H9 (cell line): ENCODE data around the gene NTSR1. TPM values are rescaled to one million over a fixed set of nuclear protein-coding genes. Genes with fewer than 3 reads are reported as not detected.

Experiments used
- DNase-seq: peaks from one replicate; pipeline ENCODE4 v3.0.0-alpha.2; 2017
- H2AFZ ChIP-seq: one replicate; pipeline ENCODE4 v1.6.1; 2013; ENCODE audit warnings: mild to moderate bottlenecking, low read length, control low read depth, moderate library complexity
- H2AK5ac ChIP-seq: 2 replicates; pipeline ENCODE4 v1.6.1; 2013; ENCODE audit warnings: low read length, control low read depth, mixed read lengths; ENCODE audit not compliant: insufficient read length
- H2BK120ac ChIP-seq: one replicate; pipeline ENCODE4 v1.6.1; 2013; ENCODE audit warnings: low read depth, mild to moderate bottlenecking, low read length, control low read depth, inconsistent platforms; ENCODE audit not compliant: poor library complexity, severe bottlenecking
- H2BK12ac ChIP-seq: 2 replicates; pipeline ENCODE4 v1.6.1; 2013; ENCODE audit warnings: low read length, control low read depth, mixed read lengths, low read depth; ENCODE audit not compliant: insufficient read length
- H2BK15ac ChIP-seq: 2 replicates; pipeline ENCODE4 v1.6.1; 2013; ENCODE audit warnings: low read depth, low read length, control low read depth
- H2BK20ac ChIP-seq: one replicate; pipeline ENCODE4 v1.6.1; 2013; ENCODE audit warnings: low read depth, mild to moderate bottlenecking, low read length, control low read depth, inconsistent platforms; ENCODE audit not compliant: poor library complexity, severe bottlenecking
- H2BK5ac ChIP-seq: 2 replicates; pipeline ENCODE4 v1.6.1; 2013; ENCODE audit warnings: low read length, control low read depth, mixed read lengths; ENCODE audit not compliant: insufficient read length
- H3K14ac ChIP-seq: 2 replicates; pipeline ENCODE4 v1.6.1; 2013; ENCODE audit warnings: low read length, control low read depth; ENCODE audit not compliant: insufficient read depth
- H3K18ac ChIP-seq: 2 replicates; pipeline ENCODE4 v1.6.1; 2013; ENCODE audit warnings: low read depth, mild to moderate bottlenecking, mixed read lengths, low read length, control low read depth; ENCODE audit not compliant: insufficient read length
- H3K23ac ChIP-seq: 2 replicates; pipeline ENCODE4 v1.6.1; 2013; ENCODE audit warnings: low read length, control low read depth, mixed read lengths, low read depth; ENCODE audit not compliant: insufficient read length
- H3K23me2 ChIP-seq: 2 replicates; pipeline ENCODE4 v1.6.1; 2013; ENCODE audit warnings: low read depth, mild to moderate bottlenecking, mixed read lengths, low read length, control low read depth; ENCODE audit not compliant: insufficient read length, poor library complexity, severe bottlenecking
- H3K27ac ChIP-seq: 2 replicates; pipeline ENCODE4 v1.5.1; 2013; ENCODE audit warnings: low read length, control low read depth, mixed read lengths, low read depth; ENCODE audit not compliant: insufficient read length
- H3K27me3 ChIP-seq: 2 replicates; pipeline ENCODE4 v1.6.1; 2013; ENCODE audit warnings: low read length, control low read depth, inconsistent platforms; ENCODE audit not compliant: insufficient read depth
- H3K4ac ChIP-seq: 2 replicates; pipeline ENCODE4 v1.6.1; 2013; ENCODE audit warnings: low read depth, mild to moderate bottlenecking, control low read depth, inconsistent platforms, low read length, moderate library complexity
- H3K4me1 ChIP-seq: 2 replicates; pipeline ENCODE4 v1.6.1; 2013; ENCODE audit warnings: low read length, control low read depth, inconsistent platforms; ENCODE audit not compliant: insufficient read depth
- H3K4me2 ChIP-seq: 2 replicates; pipeline ENCODE4 v1.6.1; 2013; ENCODE audit warnings: low read length, control low read depth, mixed read lengths; ENCODE audit not compliant: insufficient read length, insufficient read depth
- H3K56ac ChIP-seq: 2 replicates; pipeline ENCODE4 v1.6.1; 2013; ENCODE audit warnings: low read depth, mild to moderate bottlenecking, mixed read lengths, low read length, control low read depth; ENCODE audit not compliant: insufficient read length
- H3K79me1 ChIP-seq: 2 replicates; pipeline ENCODE4 v1.6.1; 2013; ENCODE audit warnings: low read depth, mild to moderate bottlenecking, moderate library complexity, low read length, control low read depth, inconsistent platforms; ENCODE audit not compliant: insufficient read depth, poor library complexity, severe bottlenecking
- H3K79me2 ChIP-seq: 2 replicates; pipeline ENCODE4 v1.6.1; 2013; ENCODE audit warnings: low read length, control low read depth, inconsistent platforms; ENCODE audit not compliant: insufficient read depth
- H3K9ac ChIP-seq: 2 replicates; pipeline ENCODE4 v1.6.1; 2013; ENCODE audit warnings: low read length, control low read depth, mixed read lengths; ENCODE audit not compliant: insufficient read length; ENCODE audit errors: extremely low read depth
- H3K9me3 ChIP-seq: one replicate; pipeline ENCODE4 v1.6.1; 2013; ENCODE audit warnings: low read depth, low read length, inconsistent platforms; ENCODE audit not compliant: control insufficient read depth
- H3T11ph ChIP-seq: one replicate; pipeline ENCODE4 v1.6.1; 2013; ENCODE audit warnings: mild to moderate bottlenecking, low read length, control low read depth, inconsistent platforms
- H4K20me1 ChIP-seq: one replicate; pipeline ENCODE4 v1.6.1; 2013; ENCODE audit not compliant: control insufficient read depth, insufficient read length, insufficient read depth
- H4K5ac ChIP-seq: 2 replicates; pipeline ENCODE4 v1.6.1; 2013; ENCODE audit warnings: low read depth, mild to moderate bottlenecking, mixed read lengths, low read length, control low read depth; ENCODE audit not compliant: insufficient read length
- H4K8ac ChIP-seq: replicated peaks from 2 replicates; pipeline ENCODE4 v1.6.1; 2013; ENCODE audit warnings: low read length, control low read depth, mixed read lengths, low read depth; ENCODE audit not compliant: insufficient read length
- H4K91ac ChIP-seq: 2 replicates; pipeline ENCODE4 v1.6.1; 2013; ENCODE audit warnings: low read depth, mild to moderate bottlenecking, moderate library complexity, mixed read lengths, low read length, control low read depth; ENCODE audit not compliant: insufficient read length
- H3K27ac Mint-ChIP-seq, 3 experiments: 2 replicates in 2 of 3; 3 replicates in 1 of 3; pipeline ENCODE4 v1.8.0; 2020 to 2021; ENCODE audit warnings: mixed read lengths in 3 of 3, mild to moderate bottlenecking in 1 of 3, moderate library complexity in 1 of 3
- H3K27me3 Mint-ChIP-seq: 2 replicates; pipeline ENCODE4 v1.8.0; 2021; ENCODE audit warnings: low read depth, mild to moderate bottlenecking, moderate library complexity, mixed read lengths
- H3K36me3 Mint-ChIP-seq, 3 experiments: 2 replicates in 2 of 3; 3 replicates in 1 of 3; pipeline ENCODE4 v1.8.0; 2020 to 2021; ENCODE audit warnings: low read depth in 3 of 3, mixed read lengths in 3 of 3; ENCODE audit not compliant: insufficient read depth in 1 of 3
- H3K4me1 Mint-ChIP-seq, 2 experiments: 2 replicates each; pipeline ENCODE4 v1.8.0; 2020; ENCODE audit warnings: mixed read lengths in 2 of 2
- H3K4me3 Mint-ChIP-seq, 2 experiments: 2 replicates in 1 of 2; 3 replicates in 1 of 2; pipeline ENCODE4 v1.8.0; 2020 to 2021; ENCODE audit warnings: mild to moderate bottlenecking in 2 of 2, mixed read lengths in 2 of 2, moderate library complexity in 1 of 2
- H3K9me3 Mint-ChIP-seq, 2 experiments: 2 replicates in 1 of 2; 3 replicates in 1 of 2; pipeline ENCODE4 v1.8.0; 2020; ENCODE audit warnings: mild to moderate bottlenecking in 2 of 2, mixed read lengths in 2 of 2, moderate library complexity in 1 of 2
- WGBS: extraction: QIAGEN DNeasy Blood & Tissue Kit; methylation state at CpG from one replicate; pipeline ENCODE4 v1.1.7; 2013; ENCODE audit warnings: missing lambda C conversion rate, low lambda C conversion rate, mixed read lengths; ENCODE audit not compliant: insufficient read length; ENCODE audit errors: extremely low coverage; 5-methylcytosine and 5-hydroxymethylcytosine counted together
- total RNA-seq: library from RNA; stranded (reverse); gene quantifications from 2 replicates; pipeline ENCODE4 v1.2.1, GENCODE V29; 2021
- TF ChIP-seq, protein P1 (sequence below): fragments of 200-600 bp; sonication (generic); conservative IDR thresholded peaks from 3 replicates; pipeline ENCODE4 v1.8.0; 2021; ENCODE audit warnings: antibody characterized with exemption, mild to moderate bottlenecking

NTSR1 gene
- total RNA-seq, 1 experiment from 2014 or later = 0.11 TPM

DNA sequence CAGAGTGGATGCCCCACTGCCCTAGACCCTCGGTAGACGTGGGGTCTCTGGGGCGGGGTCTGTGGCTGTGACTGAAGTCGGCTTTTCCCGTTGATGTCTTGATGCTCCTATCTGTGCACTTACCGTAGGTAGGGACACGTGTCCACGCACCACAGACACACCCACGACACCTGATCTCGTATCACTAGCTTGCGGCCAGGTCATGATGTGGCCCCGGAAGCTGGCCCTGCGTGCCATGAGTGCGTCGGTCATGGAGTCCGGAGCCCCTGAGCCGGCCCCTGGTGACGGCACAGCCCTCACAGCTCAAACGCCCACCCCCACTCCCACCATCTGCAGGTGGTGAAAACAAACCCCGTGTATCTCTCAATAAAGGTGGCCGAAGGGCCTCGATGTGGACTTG lies 53.7 kb downstream of the NTSR1 start:
- H3K4me2 ChIP-seq = no peak overlapping the region
- Mint-ChIP-seq H3K27me3 (peaks cover 12% of the 10 kb centered on the region), H3K9me3 (no peaks in the 10 kb centered on the region; a peak in 1 of 5 replicates), H3K36me3 (no peaks in the 10 kb centered on the region), H3K4me3 (no peak overlapping the region), H3K27ac (no peak overlapping the region), H3K4me1 (peaks cover 0 to 6% of the 10 kb centered on the region in 2 experiments; a peak in 1 of 4 replicates)
- WGBS = no CpG with 5 or more reads among the region's 22 CpGs
- no peak overlapping the region for H3K27ac ChIP-seq
- no peaks in the 10 kb centered on the region for H3K27me3 ChIP-seq
- H3K4ac ChIP-seq = no peak overlapping the region
- no peaks in the 10 kb centered on the region for H3K4me1 ChIP-seq
- no peak overlapping the region for H2BK120ac ChIP-seq
- H4K20me1 ChIP-seq = no peaks in the 10 kb centered on the region
- H2BK12ac ChIP-seq = no peak overlapping the region
- no peak overlapping the region for H2BK5ac ChIP-seq
- no peaks in the 10 kb centered on the region for H3K9me3 ChIP-seq
- H3K23ac ChIP-seq = no peak overlapping the region
- H2AFZ ChIP-seq = no peak overlapping the region
- no peak overlapping the region for H2AK5ac ChIP-seq
- no peak overlapping the region for H3T11ph ChIP-seq
- no peak overlapping the region for H3K14ac ChIP-seq
- no peaks in the 10 kb centered on the region for H3K79me2 ChIP-seq
- H3K23me2 ChIP-seq = no peaks in the 10 kb centered on the region
- no peak overlapping the region for H2BK15ac ChIP-seq
- no peaks in the 10 kb centered on the region for H3K79me1 ChIP-seq
- H3K18ac ChIP-seq = no peak overlapping the region
- no peak for DNase-seq
- H4K5ac ChIP-seq = no peak overlapping the region
- H3K9ac ChIP-seq = no peak overlapping the region
- no peak overlapping the region for H4K91ac ChIP-seq
- no peak overlapping the region for H3K56ac ChIP-seq
- TF ChIP-seq, protein P1, sequence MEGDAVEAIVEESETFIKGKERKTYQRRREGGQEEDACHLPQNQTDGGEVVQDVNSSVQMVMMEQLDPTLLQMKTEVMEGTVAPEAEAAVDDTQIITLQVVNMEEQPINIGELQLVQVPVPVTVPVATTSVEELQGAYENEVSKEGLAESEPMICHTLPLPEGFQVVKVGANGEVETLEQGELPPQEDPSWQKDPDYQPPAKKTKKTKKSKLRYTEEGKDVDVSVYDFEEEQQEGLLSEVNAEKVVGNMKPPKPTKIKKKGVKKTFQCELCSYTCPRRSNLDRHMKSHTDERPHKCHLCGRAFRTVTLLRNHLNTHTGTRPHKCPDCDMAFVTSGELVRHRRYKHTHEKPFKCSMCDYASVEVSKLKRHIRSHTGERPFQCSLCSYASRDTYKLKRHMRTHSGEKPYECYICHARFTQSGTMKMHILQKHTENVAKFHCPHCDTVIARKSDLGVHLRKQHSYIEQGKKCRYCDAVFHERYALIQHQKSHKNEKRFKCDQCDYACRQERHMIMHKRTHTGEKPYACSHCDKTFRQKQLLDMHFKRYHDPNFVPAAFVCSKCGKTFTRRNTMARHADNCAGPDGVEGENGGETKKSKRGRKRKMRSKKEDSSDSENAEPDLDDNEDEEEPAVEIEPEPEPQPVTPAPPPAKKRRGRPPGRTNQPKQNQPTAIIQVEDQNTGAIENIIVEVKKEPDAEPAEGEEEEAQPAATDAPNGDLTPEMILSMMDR = no peak
- no peak overlapping the region for H4K8ac ChIP-seq
- no peak overlapping the region for H2BK20ac ChIP-seq
